Activated naive CD8-positive, alpha-beta T cell (primary cell): Measurements from ENCODE around the gene MRPL27.

Experiments used
- H3K27ac Mint-ChIP-seq: one replicate; pipeline ENCODE4 v1.8.0; 2021; ENCODE audit warnings: mixed read lengths
- H3K27me3 Mint-ChIP-seq: one replicate; pipeline ENCODE4 v1.8.0; 2021; ENCODE audit warnings: mixed read lengths
- H3K36me3 Mint-ChIP-seq: one replicate; pipeline ENCODE4 v1.8.0; 2021; ENCODE audit warnings: mixed read lengths
- H3K4me1 Mint-ChIP-seq: one replicate; pipeline ENCODE4 v1.8.0; 2021; ENCODE audit warnings: low read depth, mixed read lengths
- H3K4me3 Mint-ChIP-seq: one replicate; pipeline ENCODE4 v1.8.0; 2021; ENCODE audit warnings: mild to moderate bottlenecking, mixed read lengths
- H3K9me3 Mint-ChIP-seq: one replicate; pipeline ENCODE4 v1.8.0; 2021; ENCODE audit warnings: low read depth, mixed read lengths

MRPL27 gene

DNA sequence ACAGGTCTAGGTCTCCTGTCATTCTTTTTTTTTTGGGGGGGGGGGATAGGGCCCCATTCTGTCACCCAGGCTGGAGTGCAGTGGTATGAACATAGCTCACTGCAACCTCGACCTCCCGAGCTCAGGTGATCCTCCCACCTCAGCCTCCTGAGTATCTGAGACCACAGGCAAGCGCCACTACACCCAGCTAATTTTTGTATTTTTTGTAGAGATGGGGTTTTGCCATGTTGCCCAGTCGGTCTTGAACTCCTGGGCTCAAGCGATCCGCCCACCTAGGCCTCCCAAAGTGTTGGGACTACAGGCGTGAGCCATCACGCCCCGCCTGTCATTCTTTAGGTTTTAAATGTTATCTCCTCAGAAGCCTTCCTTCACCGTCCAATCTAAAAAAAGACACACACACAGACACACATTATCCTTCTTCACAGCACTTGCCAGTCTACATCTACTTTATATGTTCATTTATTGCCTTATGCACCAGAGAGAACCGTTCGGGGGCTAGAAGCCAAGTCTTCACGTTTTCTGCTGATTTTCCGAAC lies 694 bp downstream of the MRPL27 start:
- H3K9me3 Mint-ChIP-seq: no peaks in the 10 kb centered on the region
- H3K36me3 Mint-ChIP-seq: peaks cover 11% of the 10 kb centered on the region

DNA sequence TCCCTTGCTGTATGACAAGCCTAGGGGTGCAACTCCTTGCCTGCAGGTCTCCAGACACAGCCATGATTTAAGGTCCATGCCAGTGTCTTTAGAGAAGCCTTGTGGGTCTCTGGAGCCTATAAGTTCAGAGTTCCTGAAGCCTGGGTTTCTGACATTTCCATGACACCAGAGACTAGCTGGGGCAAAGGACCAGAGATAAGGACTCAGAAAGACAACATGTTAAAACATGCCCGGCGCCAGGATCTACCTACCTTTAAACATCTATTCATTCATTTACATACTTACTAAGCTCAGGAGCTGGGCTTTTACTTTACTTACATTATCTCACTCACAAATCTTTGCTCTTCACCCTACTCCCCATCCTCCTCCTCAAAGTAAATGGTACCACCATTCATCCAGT lies 1.5 kb downstream of the MRPL27 start:
- H3K27me3 Mint-ChIP-seq: no peaks in the 10 kb centered on the region
- peaks cover 27% of the 10 kb centered on the region for H3K4me1 Mint-ChIP-seq
- no peaks in the 10 kb centered on the region for H3K9me3 Mint-ChIP-seq
- peaks cover 11% of the 10 kb centered on the region for H3K36me3 Mint-ChIP-seq
- H3K27ac Mint-ChIP-seq: peak overlapping the region; percentile 100
- peak overlapping the region; percentile 97 for H3K4me3 Mint-ChIP-seq

More for the DNA sequence above, 694 bp downstream of the MRPL27 start:
- Mint-ChIP-seq H3K27me3 (no peaks in the 10 kb centered on the region), H3K27ac (peak overlapping the region; percentile 100), H3K4me1 (peaks cover 27% of the 10 kb centered on the region), H3K4me3 (peak overlapping the region; percentile 97)

DNA sequence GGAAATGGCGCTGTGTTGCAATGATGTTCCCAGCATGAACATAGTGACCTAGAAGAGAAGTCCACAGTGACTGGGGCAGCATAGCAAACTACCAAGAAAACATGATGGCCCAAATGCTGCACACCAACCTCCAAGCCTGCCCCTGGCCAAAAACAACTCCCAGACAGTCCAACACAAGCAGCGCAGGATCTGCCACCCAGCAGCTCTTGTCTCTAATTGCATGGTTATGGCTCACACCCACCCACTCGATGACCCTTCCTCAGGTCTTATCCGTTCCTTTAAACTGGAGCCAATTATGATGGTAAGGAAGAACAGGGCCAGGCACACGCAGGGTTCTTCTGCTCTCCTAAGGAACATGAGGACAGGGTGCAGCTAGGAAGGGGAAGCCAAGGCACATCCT lies 2.9 kb downstream of the MRPL27 start:
- H3K27me3 Mint-ChIP-seq: no peaks in the 10 kb centered on the region
- peaks cover 11% of the 10 kb centered on the region for H3K36me3 Mint-ChIP-seq
- no peak overlapping the region for H3K4me3 Mint-ChIP-seq
- H3K27ac Mint-ChIP-seq: no peak overlapping the region
- peaks cover 27% of the 10 kb centered on the region for H3K4me1 Mint-ChIP-seq
- H3K9me3 Mint-ChIP-seq: no peaks in the 10 kb centered on the region

DNA sequence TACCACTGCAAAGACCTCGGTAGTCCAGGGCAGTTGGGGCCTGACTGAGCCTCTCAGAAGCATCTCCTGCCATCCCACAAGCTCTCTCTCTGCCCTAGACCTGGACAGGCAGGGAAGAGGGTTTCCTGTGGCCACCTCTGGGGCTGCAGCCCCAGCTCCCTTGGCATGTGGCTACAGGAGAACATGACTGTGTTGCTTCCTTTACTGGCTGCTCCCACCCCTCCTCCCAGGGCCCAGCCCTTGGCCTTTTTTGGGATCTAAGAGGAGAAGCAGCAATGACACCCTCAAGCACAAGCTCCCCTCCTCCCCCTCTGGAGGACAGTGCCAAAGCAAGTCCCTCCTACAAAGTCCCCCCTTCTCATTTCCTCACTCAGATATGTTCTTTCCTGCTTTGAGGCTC lies 5.6 kb downstream of the MRPL27 start:
- peaks cover 8% of the 10 kb centered on the region for H3K36me3 Mint-ChIP-seq
- H3K27me3 Mint-ChIP-seq: no peaks in the 10 kb centered on the region
- H3K9me3 Mint-ChIP-seq: no peaks in the 10 kb centered on the region
- H3K4me1 Mint-ChIP-seq: peaks cover 19% of the 10 kb centered on the region
- no peak overlapping the region for H3K4me3 Mint-ChIP-seq
- no peak overlapping the region for H3K27ac Mint-ChIP-seq

- Mint-ChIP-seq H3K27ac (no peak overlapping the region), H3K4me3 (no peak overlapping the region), H3K4me1 (peaks cover 12% of the 10 kb centered on the region), H3K27me3 (no peaks in the 10 kb centered on the region), H3K9me3 (no peaks in the 10 kb centered on the region), H3K36me3 (peaks cover 2% of the 10 kb centered on the region)
Observed at GRCh38 chr17:50365649-50366393, 7.2 kb downstream of the MRPL27 start.

DNA sequence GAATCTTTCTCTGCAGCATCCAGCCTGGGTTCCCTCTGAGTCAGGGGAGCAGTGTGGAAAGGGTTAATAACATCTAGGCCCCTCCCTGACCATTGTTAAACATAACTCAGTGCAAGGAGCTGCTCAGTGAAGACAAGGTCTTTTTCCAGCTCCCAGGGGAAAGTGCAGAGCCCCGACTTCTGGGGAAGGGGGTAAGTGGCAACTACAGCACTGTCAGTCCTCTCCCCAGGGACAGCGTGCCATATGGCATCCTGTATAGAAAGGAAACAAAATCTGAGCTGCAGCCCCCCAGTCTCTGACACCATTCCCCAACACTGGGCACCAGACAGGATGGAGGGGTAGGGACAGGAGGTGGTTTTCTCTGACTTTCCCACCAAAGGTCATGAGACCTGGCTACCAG lies 7.8 kb downstream of the MRPL27 start:
- Mint-ChIP-seq H3K36me3 (no peaks in the 10 kb centered on the region), H3K27me3 (no peaks in the 10 kb centered on the region)

GRCh38 chr17:50364715-50365114 lies 8.3 kb downstream of the MRPL27 start:
- Mint-ChIP-seq H3K9me3 (no peaks in the 10 kb centered on the region), H3K4me3 (no peak overlapping the region), H3K27me3 (no peaks in the 10 kb centered on the region), H3K4me1 (peaks cover 8% of the 10 kb centered on the region), H3K27ac (no peak overlapping the region), H3K36me3 (no peaks in the 10 kb centered on the region)

More for the DNA sequence above, 7.8 kb downstream of the MRPL27 start:
- Mint-ChIP-seq H3K27ac (no peak overlapping the region), H3K4me3 (no peak overlapping the region), H3K4me1 (peaks cover 8% of the 10 kb centered on the region), H3K9me3 (no peaks in the 10 kb centered on the region)

- Mint-ChIP-seq H3K27me3 (no peaks in the 10 kb centered on the region), H3K4me3 (no peak overlapping the region), H3K4me1 (peaks cover 8% of the 10 kb centered on the region), H3K36me3 (no peaks in the 10 kb centered on the region), H3K9me3 (no peaks in the 10 kb centered on the region), H3K27ac (no peak overlapping the region)
Observed at GRCh38 chr17:50364061-50364458, 8.9 kb downstream of the MRPL27 start.

- Mint-ChIP-seq H3K27me3 (no peaks in the 10 kb centered on the region), H3K4me1 (peaks cover 8% of the 10 kb centered on the region), H3K4me3 (no peak overlapping the region), H3K36me3 (no peaks in the 10 kb centered on the region), H3K27ac (no peak overlapping the region), H3K9me3 (no peaks in the 10 kb centered on the region)
Observed at GRCh38 chr17:50363217-50364060, 9.5 kb downstream of the MRPL27 start.

DNA sequence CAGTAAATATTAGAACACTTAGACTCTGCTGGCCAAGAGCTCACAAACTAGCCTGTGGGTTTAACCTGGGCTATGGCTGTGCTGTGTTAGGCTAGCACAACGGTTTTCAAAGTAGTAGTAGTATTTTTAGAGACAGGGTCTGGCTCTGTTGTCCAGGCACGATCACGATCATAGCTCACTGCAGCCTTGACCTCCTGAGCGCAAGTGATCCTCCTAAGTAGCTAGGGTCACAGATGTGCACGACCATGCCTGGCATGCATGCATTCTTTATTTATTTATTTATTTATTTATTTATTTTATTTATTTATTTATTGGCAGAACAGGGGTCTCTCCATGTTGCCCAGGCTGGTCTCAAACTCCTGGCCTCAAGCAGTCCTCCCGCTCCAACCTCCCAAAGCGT lies 10.3 kb downstream of the MRPL27 start:
- no peak overlapping the region for H3K27ac Mint-ChIP-seq

DNA sequence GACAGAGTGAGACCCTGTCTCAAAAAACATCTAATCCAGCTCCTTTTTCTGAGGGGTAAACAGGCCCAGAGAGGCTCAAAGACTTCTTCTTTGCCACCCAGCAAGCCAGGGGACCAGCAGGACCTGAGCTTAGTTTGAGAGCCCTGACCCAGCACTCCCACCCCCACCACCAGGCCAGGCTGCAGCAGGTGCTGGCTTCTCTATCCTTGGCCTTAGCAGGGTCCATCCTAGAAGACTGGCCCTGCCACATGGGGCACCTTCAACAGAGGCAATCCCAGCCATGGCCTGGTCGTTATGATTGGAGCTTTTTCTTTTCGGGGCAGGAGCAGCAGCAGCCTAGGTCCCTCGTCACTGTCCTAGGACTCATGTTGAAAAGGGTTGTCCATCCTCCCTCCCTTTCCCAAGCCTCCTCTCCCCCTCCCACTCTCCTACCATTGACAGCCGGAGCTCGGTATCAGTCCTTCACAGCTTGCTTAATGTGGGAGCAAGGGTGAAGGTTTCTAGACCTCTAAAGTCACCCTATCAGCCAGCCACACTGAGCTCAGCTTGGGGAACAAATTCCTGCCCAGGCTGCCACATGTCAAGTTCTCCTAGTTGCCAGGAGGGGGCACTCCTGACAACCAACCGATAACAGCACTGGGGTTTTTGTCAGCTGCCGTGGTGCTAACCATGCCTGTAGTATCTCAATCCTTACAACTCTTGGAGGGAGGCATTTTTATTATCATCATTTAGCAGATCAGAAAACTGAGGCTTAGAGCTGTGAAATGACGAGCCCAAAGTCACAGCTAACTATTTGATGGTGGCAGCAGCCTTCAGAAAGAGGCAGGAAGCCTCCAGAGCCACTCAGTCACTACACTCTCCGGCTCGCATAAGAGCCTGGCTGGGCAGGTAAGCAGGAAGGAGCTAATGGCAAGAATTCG lies 11.2 kb downstream of the MRPL27 start:
- H3K9me3 Mint-ChIP-seq: no peaks in the 10 kb centered on the region
- peak overlapping the region; percentile 83 for H3K27ac Mint-ChIP-seq
- no peaks in the 10 kb centered on the region for H3K27me3 Mint-ChIP-seq
- H3K36me3 Mint-ChIP-seq: no peaks in the 10 kb centered on the region
- peaks cover 8% of the 10 kb centered on the region for H3K4me1 Mint-ChIP-seq
- peak overlapping the region; percentile 35 for H3K4me3 Mint-ChIP-seq

More for the DNA sequence above, 10.3 kb downstream of the MRPL27 start:
- Mint-ChIP-seq H3K4me3 (no peak overlapping the region), H3K4me1 (peaks cover 8% of the 10 kb centered on the region), H3K27me3 (no peaks in the 10 kb centered on the region), H3K9me3 (no peaks in the 10 kb centered on the region), H3K36me3 (no peaks in the 10 kb centered on the region)

GRCh38 chr17:50360486-50361115 lies 12.4 kb downstream of the MRPL27 start:
- H3K9me3 Mint-ChIP-seq: no peaks in the 10 kb centered on the region
- peaks cover 8% of the 10 kb centered on the region for H3K4me1 Mint-ChIP-seq
- H3K27ac Mint-ChIP-seq: peak overlapping the region; percentile 16
- no peak overlapping the region for H3K4me3 Mint-ChIP-seq
- H3K27me3 Mint-ChIP-seq: no peaks in the 10 kb centered on the region
- H3K36me3 Mint-ChIP-seq: no peaks in the 10 kb centered on the region

DNA sequence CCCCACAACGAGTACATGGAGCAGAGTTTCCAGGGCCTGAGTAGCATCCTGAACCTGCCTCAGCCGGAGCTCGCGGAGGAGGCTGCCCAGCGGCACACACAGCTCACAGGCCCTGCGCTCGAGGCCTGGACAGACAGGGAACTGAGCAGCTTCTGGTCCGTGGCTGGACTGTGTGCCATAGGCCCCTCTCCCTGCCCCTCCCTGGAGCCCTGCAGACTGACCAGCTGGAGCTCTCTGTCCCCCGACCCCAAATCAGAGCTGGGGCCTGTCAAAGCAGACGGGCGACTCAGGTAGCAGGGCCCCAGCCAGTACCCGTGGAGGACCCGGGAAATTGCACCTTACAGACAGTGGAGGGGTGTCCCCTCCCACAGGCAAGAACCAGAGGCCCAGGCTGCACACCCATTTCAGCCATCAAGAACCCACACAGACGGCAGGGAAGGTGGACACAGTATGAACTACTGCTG lies 13.0 kb downstream of the MRPL27 start:
- no peaks in the 10 kb centered on the region for H3K36me3 Mint-ChIP-seq
- H3K27ac Mint-ChIP-seq: no peak overlapping the region
- no peaks in the 10 kb centered on the region for H3K9me3 Mint-ChIP-seq
- no peaks in the 10 kb centered on the region for H3K27me3 Mint-ChIP-seq
- no peak overlapping the region for H3K4me3 Mint-ChIP-seq
- H3K4me1 Mint-ChIP-seq: peaks cover 8% of the 10 kb centered on the region
